Liver (tissue), 3 donors: ENCODE data around the gene F2RL1.

Experiments
- MAX ChIP-seq: IDR thresholded peaks from 2 replicates; pipeline ENCODE4 v1.6.1; 2016; ENCODE audit warnings: antibody characterized with exemption
- RAD21 ChIP-seq, 2 donors: IDR thresholded peaks; 2 replicates each; pipeline ENCODE4 v1.6.1; 2016; ENCODE audit warnings: antibody characterized with exemption in 2 of 2, mild to moderate bottlenecking in 2 of 2
- TF ChIP-seq, protein P1 (sequence below): fragments of 150-350 bp; IDR thresholded peaks from 2 replicates; pipeline ENCODE4 v1.5.1; 2017; ENCODE audit warnings: improper control_type of control experiment, low read depth, low read length; ENCODE audit not compliant: missing input control
- donor health status: healthy.
- donor health status: healthy.

DNA sequence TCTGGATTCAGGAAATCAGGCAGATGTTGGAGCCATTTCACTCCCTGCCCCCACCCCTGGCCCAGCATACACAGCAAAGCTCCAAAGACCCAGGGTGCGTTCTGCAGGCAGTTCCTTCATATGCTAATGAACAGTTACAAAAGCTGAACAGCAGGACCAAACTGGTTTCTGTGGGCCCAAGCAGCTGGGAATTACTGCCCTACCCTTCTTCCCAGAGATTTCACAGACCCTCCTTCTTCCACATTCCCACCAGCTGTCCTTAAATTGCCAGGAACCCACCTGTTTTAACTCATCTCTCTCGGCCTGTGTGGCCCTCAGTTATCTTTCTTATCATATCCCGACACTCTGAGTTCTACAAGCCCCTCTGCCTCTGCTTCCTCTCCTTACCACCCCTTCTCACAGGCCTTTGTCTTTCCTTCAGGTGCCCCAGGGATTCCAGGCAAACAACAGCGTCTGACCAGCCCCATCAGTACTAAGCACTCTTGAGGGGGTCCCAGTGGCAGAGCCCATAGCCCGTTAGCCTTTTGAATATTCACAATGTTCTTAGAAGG is 10.6 kb upstream of the F2RL1 start:
- TF ChIP-seq, protein P1, sequence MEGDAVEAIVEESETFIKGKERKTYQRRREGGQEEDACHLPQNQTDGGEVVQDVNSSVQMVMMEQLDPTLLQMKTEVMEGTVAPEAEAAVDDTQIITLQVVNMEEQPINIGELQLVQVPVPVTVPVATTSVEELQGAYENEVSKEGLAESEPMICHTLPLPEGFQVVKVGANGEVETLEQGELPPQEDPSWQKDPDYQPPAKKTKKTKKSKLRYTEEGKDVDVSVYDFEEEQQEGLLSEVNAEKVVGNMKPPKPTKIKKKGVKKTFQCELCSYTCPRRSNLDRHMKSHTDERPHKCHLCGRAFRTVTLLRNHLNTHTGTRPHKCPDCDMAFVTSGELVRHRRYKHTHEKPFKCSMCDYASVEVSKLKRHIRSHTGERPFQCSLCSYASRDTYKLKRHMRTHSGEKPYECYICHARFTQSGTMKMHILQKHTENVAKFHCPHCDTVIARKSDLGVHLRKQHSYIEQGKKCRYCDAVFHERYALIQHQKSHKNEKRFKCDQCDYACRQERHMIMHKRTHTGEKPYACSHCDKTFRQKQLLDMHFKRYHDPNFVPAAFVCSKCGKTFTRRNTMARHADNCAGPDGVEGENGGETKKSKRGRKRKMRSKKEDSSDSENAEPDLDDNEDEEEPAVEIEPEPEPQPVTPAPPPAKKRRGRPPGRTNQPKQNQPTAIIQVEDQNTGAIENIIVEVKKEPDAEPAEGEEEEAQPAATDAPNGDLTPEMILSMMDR, result no peak
- no peak for TF ChIP-seq MAX
- no peak for TF ChIP-seq RAD21 (IDR thresholded peaks at IDR 0.05)
